ENCODE results near the gene CTNNBIP1. TPM values are rescaled to one million over a fixed set of nuclear protein-coding genes. Genes with fewer than 3 reads are reported as not detected.

The CTNNBIP1 gene
- total and polyA plus RNA-seq, 2 donors from 2014 or later, result 21.9 to 26.4 TPM

- TF ChIP-seq CTCF (IDR thresholded peaks at IDR 0.05; ENCODE audit: borderline replicate concordance, extremely low read depth, insufficient read depth), result no peak
- peak in 2 of 5 donors; percentile 35 to 86 for DNase-seq
- H3K36me3 ChIP-seq (ENCODE audit: control insufficient read depth in 2 of 3, insufficient read depth in 3 of 3, low read length in 3 of 3), result peaks cover 0 to 3% (median 0%) of the 10 kb centered on the region in 3 donors
- H3K27ac ChIP-seq (ENCODE audit: low read depth in 2 of 2, low read length in 2 of 2), result peak overlapping the region in 1 of 2 donors; percentile 8
- peaks cover 0 to 12% (median 7%) of the 10 kb centered on the region in 3 donors for H3K4me1 ChIP-seq (ENCODE audit: control insufficient read depth in 2 of 3, insufficient read depth in 2 of 3, low read depth in 1 of 3, low read length in 3 of 3)
- H3K9me3 ChIP-seq (ENCODE audit: control insufficient read depth in 2 of 3, insufficient read depth in 1 of 3, low read length in 3 of 3), result no peaks in the 10 kb centered on the region
- no peaks in the 10 kb centered on the region for H3K27me3 ChIP-seq (ENCODE audit: control insufficient read depth, insufficient read depth, low read length)
- H3K4me3 ChIP-seq (ENCODE audit: low read length in 3 of 3), result no peak overlapping the region
- no peak overlapping the region for H3K9ac ChIP-seq (ENCODE audit: low read length in 3 of 3)
- FAIRE-seq, result no peak
- intact Hi-C loops (cut with DNase I), result no loop called here
Observed at GRCh38 chr1:9877962-9878361, 32.1 kb downstream of the CTNNBIP1 start.

GRCh38 chr1:9875636-9876000, 34.5 kb downstream of the CTNNBIP1 start:
- no peak overlapping the region for H3K4me3 ChIP-seq (ENCODE audit: low read length in 3 of 3)
- no peak overlapping the region for H3K27ac ChIP-seq (ENCODE audit: low read depth in 2 of 2, low read length in 2 of 2)
- DNase-seq (no peak), FAIRE-seq (no peak)
- H3K9ac ChIP-seq (ENCODE audit: low read length in 3 of 3), result no peak overlapping the region
- no peaks in the 10 kb centered on the region for H3K9me3 ChIP-seq (ENCODE audit: control insufficient read depth in 2 of 3, insufficient read depth in 1 of 3, low read length in 3 of 3)
- peaks cover 0 to 12% (median 7%) of the 10 kb centered on the region in 3 donors for H3K4me1 ChIP-seq (ENCODE audit: control insufficient read depth in 2 of 3, insufficient read depth in 2 of 3, low read depth in 1 of 3, low read length in 3 of 3)
- peaks cover 0 to 3% (median under 1%) of the 10 kb centered on the region in 3 donors for H3K36me3 ChIP-seq (ENCODE audit: control insufficient read depth in 2 of 3, insufficient read depth in 3 of 3, low read length in 3 of 3)
- intact Hi-C loops (cut with DNase I), result no loop called here
- TF ChIP-seq CTCF (IDR thresholded peaks at IDR 0.05; ENCODE audit: borderline replicate concordance, extremely low read depth, insufficient read depth), result no peak
- H3K27me3 ChIP-seq (ENCODE audit: control insufficient read depth, insufficient read depth, low read length), result no peaks in the 10 kb centered on the region

- DNase-seq, result peak in 4 of 5 donors; percentile 86 to 91 (median 88)
- Histone ChIP-seq H3K27me3 (ENCODE audit: control insufficient read depth, insufficient read depth, low read length) (no peaks in the 10 kb centered on the region), H3K9ac (ENCODE audit: low read length in 3 of 3) (peak overlapping the region in 1 of 3 donors; percentile 61), H3K9me3 (ENCODE audit: control insufficient read depth in 2 of 3, insufficient read depth in 1 of 3, low read length in 3 of 3) (no peaks in the 10 kb centered on the region), H3K4me3 (ENCODE audit: low read length in 3 of 3) (peak overlapping the region in 1 of 3 donors; percentile 22), H3K4me1 (ENCODE audit: control insufficient read depth in 2 of 3, insufficient read depth in 2 of 3, low read depth in 1 of 3, low read length in 3 of 3) (peaks cover 0 to 12% (median 7%) of the 10 kb centered on the region in 3 donors), H3K36me3 (ENCODE audit: control insufficient read depth in 2 of 3, insufficient read depth in 3 of 3, low read length in 3 of 3) (peaks cover 0 to 6% (median 5%) of the 10 kb centered on the region in 3 donors), H3K27ac (ENCODE audit: low read depth in 2 of 2, low read length in 2 of 2) (no peak overlapping the region)
- intact Hi-C loops (cut with DNase I), result no loop called here
- FAIRE-seq, result no peak
- peak; percentile 96 for TF ChIP-seq CTCF (IDR thresholded peaks at IDR 0.05; ENCODE audit: borderline replicate concordance, extremely low read depth, insufficient read depth)
Observed at GRCh38 chr1:9874959-9875635, 35.0 kb downstream of the CTNNBIP1 start.
